Coronary artery (tissue), 2 donors: ENCODE measurements around the gene SLC35B1.
"Not testable (repeated sequence)": the region's sequence is repeated elsewhere in the genome, so short reads cannot be mapped to it uniquely, and the experiment has no call there.

Experiments
- DNase-seq: peaks from one replicate; pipeline ENCODE4 v3.0.0-alpha.2; 2017; ENCODE audit warnings: low spot score
- H3K27ac ChIP-seq, 2 donors: fragments of 200-600 bp; sonication (generic); one replicate each; pipeline ENCODE4 v1.5.1; 2016 to 2019
- H3K4me3 ChIP-seq: fragments of 200-600 bp; sonication (generic); 2 replicates; pipeline ENCODE4 v1.5.1; 2016; ENCODE audit warnings: mild to moderate bottlenecking, moderate library complexity
- CTCF ChIP-seq: fragments of 200-600 bp; sonication (generic); IDR thresholded peaks from one replicate; pipeline ENCODE4 v1.5.1; 2019; ENCODE audit warnings: antibody characterized with exemption

The SLC35B1 gene

GRCh38 chr17:49677933-49678847 lies 29.6 kb downstream of the SLC35B1 start, which contains the start of gene SPOP:
Gene SPOP (minus strand): TSS chr17:49678097. CDS start chr17:49622810, 55,287 bp downstream.
- peak; percentile 99 for DNase-seq
- H3K4me3 ChIP-seq = peak within 1 kb of the TSS; percentile 92
- peak within 1 kb of the TSS; percentile 96 to 100 for H3K27ac ChIP-seq
- no peak for TF ChIP-seq CTCF

- H3K4me3 ChIP-seq = peak overlapping the region; percentile 92
Measured at GRCh38 chr17:49677134-49677932, 30.4 kb downstream of the SLC35B1 start.

GRCh38 chr17:49676276-49676868 lies 31.4 kb downstream of the SLC35B1 start:
- Histone ChIP-seq H3K4me3 (peak overlapping the region; percentile 92), H3K27ac (peak overlapping the region; percentile 96 to 100)
- no peak for DNase-seq
- no peak for TF ChIP-seq CTCF

More at GRCh38 chr17:49677134-49677932, 30.4 kb downstream of the SLC35B1 start:
- peak; percentile 96 for DNase-seq
- TF ChIP-seq CTCF = no peak
- peak overlapping the region; percentile 96 to 100 for H3K27ac ChIP-seq

GRCh38 chr17:49674507-49674906 lies 33.3 kb downstream of the SLC35B1 start:
- peak overlapping the region; percentile 92 for H3K4me3 ChIP-seq
- DNase-seq = no peak
- TF ChIP-seq CTCF = no peak
- peak overlapping the region; percentile 59 to 96 for H3K27ac ChIP-seq

GRCh38 chr17:49673679-49674078 lies 34.1 kb downstream of the SLC35B1 start:
- H3K4me3 ChIP-seq = peak overlapping the region; percentile 27
- DNase-seq = not testable (repeated sequence)
- peak overlapping the region in 1 of 2 donors; percentile 63 for H3K27ac ChIP-seq

GRCh38 chr17:49670641-49671040 lies 37.1 kb downstream of the SLC35B1 start:
- DNase-seq = no peak
- Histone ChIP-seq H3K4me3 (no peak overlapping the region), H3K27ac (peak overlapping the region; percentile 29 to 37)
- no peak for TF ChIP-seq CTCF

- no peak for DNase-seq
- Histone ChIP-seq H3K4me3 (no peak overlapping the region), H3K27ac (peak overlapping the region; percentile 29 to 50)
- TF ChIP-seq CTCF = no peak
Measured at GRCh38 chr17:49670002-49670401, 37.8 kb downstream of the SLC35B1 start.
